A549 (cell line): Measurements from ENCODE around the gene SCYL1. TPM values are rescaled to one million over a fixed set of nuclear protein-coding genes. Genes with fewer than 3 reads are reported as not detected.

ENCODE experiments used
- ATAC-seq, 2 experiments: fragments of 200-7000 bp in 1 of 2; fragments of >200 bp in 1 of 2; cut with Nextera tagmentation in 1 of 2; cut with Tn5 transposase in 1 of 2; 3 replicates each; pipeline versions ENCODE4 v1.8.0 to v1.9.1; 2018 to 2020; ENCODE audit warnings: mild to moderate bottlenecking in 1 of 2, moderate library complexity in 1 of 2
- CTCF ChIA-PET: fragments of 300-600 bp; sonication (Branson Sonifier 250); formaldehyde crosslinking; extraction: SDS; loops from one replicate; lab custom pipeline; 2021; ENCODE audit warnings: antibody characterized with exemption, inconsistent platforms; lab: Yijun Ruan, JAX
- POLR2A ChIA-PET: fragments of 350-600 bp; formaldehyde crosslinking; extraction: SDS; loops from one replicate; lab custom pipeline; 2021; ENCODE audit warnings: antibody characterized with exemption, inconsistent platforms; lab: Yijun Ruan, JAX
- DNase-seq, 2 experiments: peaks; one replicate each; pipeline versions ENCODE4 v3.0.0 to v3.0.0-alpha.2; 2011 to 2016; ENCODE audit warnings: low read depth in 1 of 2, low spot score in 1 of 2
- FAIRE-seq: peaks from 2 replicates; lab custom pipeline; 2011; peaks lifted over from hg19 to GRCh38; lab: Jason Lieb, UNC
- H3K27ac ChIP-seq, 2 experiments: fragments of >200 bp; sonication (Bioruptor Twin); formaldehyde crosslinking; 3 replicates each; pipeline ENCODE4 v1.5.1; 2016 to 2017
- H3K4me1 ChIP-seq: fragments of >200 bp; sonication (Bioruptor Twin); formaldehyde crosslinking; 3 replicates; pipeline ENCODE4 v1.6.1; 2016
- H3K4me2 ChIP-seq: fragments of >200 bp; sonication (Bioruptor Twin); formaldehyde crosslinking; 3 replicates; pipeline ENCODE4 v1.6.1; 2016
- H3K4me3 ChIP-seq: fragments of >200 bp; sonication (Bioruptor Twin); formaldehyde crosslinking; 3 replicates; pipeline ENCODE4 v1.5.1; 2016
- H3K9me3 ChIP-seq: fragments of >200 bp; sonication (Bioruptor Twin); formaldehyde crosslinking; 3 replicates; pipeline ENCODE4 v1.6.1; 2016
- BHLHE40 ChIP-seq: IDR thresholded peaks from 2 replicates; pipeline ENCODE4 v1.6.1; 2012; ENCODE audit warnings: low read depth, low read length, inconsistent platforms
- CBX2 ChIP-seq: fragments of 200-600 bp; sonication (generic); IDR thresholded peaks from 2 replicates; pipeline ENCODE4 v1.6.1; 2016; ENCODE audit warnings: low read depth, mild to moderate bottlenecking, borderline replicate concordance
- ESRRA ChIP-seq: fragments of 150-350 bp; IDR thresholded peaks from 2 replicates; pipeline ENCODE4 v1.6.1; 2014; ENCODE audit warnings: mild to moderate bottlenecking, low read length, borderline replicate concordance
- FOSL2 ChIP-seq, 2 experiments: fragments of 450-650 bp in 1 of 2; fragments of >200 bp in 1 of 2; sonication (Bioruptor Twin) in 1 of 2; formaldehyde crosslinking; IDR thresholded peaks; 2 replicates each; pipeline versions ENCODE4 v1.5.0 to v1.6.1; 2016 to 2020; ENCODE audit warnings: mild to moderate bottlenecking in 1 of 2, moderate library complexity in 1 of 2
- HDAC2 ChIP-seq: fragments of 200-600 bp; sonication (generic); IDR thresholded peaks from 2 replicates; pipeline ENCODE4 v1.6.1; 2016
- JUN ChIP-seq, 2 experiments: fragments of >200 bp; sonication (Bioruptor Twin); formaldehyde crosslinking; IDR thresholded peaks; 2 replicates in 1 of 2; 3 replicates in 1 of 2; pipeline ENCODE4 v1.6.1; 2016 to 2017
- MAZ ChIP-seq: fragments of 150-350 bp; IDR thresholded peaks from 2 replicates; pipeline ENCODE4 v1.6.1; 2014; ENCODE audit warnings: antibody characterized with exemption, low read depth, low read length, borderline replicate concordance
- PHF8 ChIP-seq: fragments of 200-600 bp; sonication (generic); IDR thresholded peaks from 2 replicates; pipeline ENCODE4 v1.6.1; 2016; ENCODE audit warnings: low read depth, mild to moderate bottlenecking, antibody characterized with exemption, moderate library complexity, borderline replicate concordance
- RNF2 ChIP-seq: fragments of 200-600 bp; sonication (generic); IDR thresholded peaks from 2 replicates; pipeline ENCODE4 v1.6.1; 2016; ENCODE audit warnings: low read depth, mild to moderate bottlenecking, antibody characterized with exemption, moderate library complexity, borderline replicate concordance
- WGBS: methylation state at CpG from one replicate; pipeline ENCODE4 v1.1.6; 2017; ENCODE audit errors: missing lambda C conversion rate; 5-methylcytosine and 5-hydroxymethylcytosine counted together
- polyA plus RNA-seq, 4 experiments: library from polyadenylated mRNA; depleted of rRNA in 3 of 4; stranded (reverse); fragments of >200 nt; fragmentation: RNase III in 1 of 4; extraction: RNeasy Plus Mini Kit Qiagen cat#74134 plus additional on column Dnase treatment in 1 of 4; gene quantifications; 2 replicates in 3 of 4; 3 replicates in 1 of 4; pipeline ENCODE4 v1.2.3, GENCODE V29; 2011 to 2017
- TF ChIP-seq, protein P1 (sequence below): IDR thresholded peaks from 2 replicates; pipeline ENCODE4 v1.6.1; 2012; ENCODE audit warnings: low read depth, borderline replicate concordance
- TF ChIP-seq, protein P2 (sequence below): fragments of 450-650 bp; IDR thresholded peaks from 2 replicates; pipeline ENCODE4 v1.6.1; 2014; ENCODE audit warnings: antibody characterized with exemption
- TF ChIP-seq, protein P3 (sequence below): fragments of >200 bp; sonication (Bioruptor Twin); formaldehyde crosslinking; IDR thresholded peaks from 2 replicates; pipeline ENCODE4 v1.6.1; 2016
- TF ChIP-seq, protein P4 (sequence below): fragments of 250-450 bp; sonication (Bioruptor Pico); IDR thresholded peaks from 2 replicates; pipeline ENCODE4 v1.5.0; 2021; ENCODE audit warnings: mild to moderate bottlenecking, moderate library complexity, borderline replicate concordance
- TF ChIP-seq, protein P5 (sequence below): IDR thresholded peaks from 2 replicates; pipeline ENCODE4 v1.6.1; 2012

SCYL1 gene
- polyA plus RNA-seq, 2 of the 4 experiments (the other 2 are of a cell fraction) = 30.8 to 46.8 TPM

DNA sequence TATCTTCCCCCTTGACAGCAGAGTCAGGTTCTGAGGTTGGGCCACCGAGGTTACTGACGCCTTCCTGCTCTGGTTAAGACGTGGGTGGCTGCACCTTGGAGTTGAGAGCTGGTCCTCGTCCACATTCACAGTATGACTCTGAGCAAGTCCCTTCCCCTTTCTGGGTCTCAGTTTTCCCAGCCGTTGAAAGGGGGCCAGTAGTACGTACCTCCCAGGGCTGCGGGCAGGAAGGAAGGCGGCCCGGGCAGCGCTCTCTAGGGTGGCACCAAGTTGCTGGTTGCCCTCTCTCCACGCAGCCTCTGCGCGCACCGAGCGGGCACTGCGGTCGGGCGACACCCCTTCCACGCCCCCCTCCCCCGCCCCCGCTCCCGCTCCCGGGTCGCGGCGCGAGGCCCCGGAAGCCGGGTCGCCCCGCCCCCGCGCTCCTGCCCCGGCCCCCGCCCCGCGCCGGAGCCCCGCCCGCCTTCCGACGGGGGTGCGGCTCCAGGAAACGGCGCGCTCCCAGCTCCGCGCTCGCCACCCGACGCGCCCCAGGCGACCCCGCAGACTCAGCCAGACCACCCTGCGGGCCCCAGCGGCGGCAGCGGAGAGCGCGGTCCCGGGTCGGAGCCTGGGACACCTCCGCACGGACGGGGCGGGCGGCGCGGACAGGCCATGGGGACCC, 50.8 kb downstream of the SCYL1 start, which contains the start of gene EHBP1L1 (continued):
- peak; percentile 24; the same call in 1 of the 2 replicates for TF ChIP-seq PHF8

DNA sequence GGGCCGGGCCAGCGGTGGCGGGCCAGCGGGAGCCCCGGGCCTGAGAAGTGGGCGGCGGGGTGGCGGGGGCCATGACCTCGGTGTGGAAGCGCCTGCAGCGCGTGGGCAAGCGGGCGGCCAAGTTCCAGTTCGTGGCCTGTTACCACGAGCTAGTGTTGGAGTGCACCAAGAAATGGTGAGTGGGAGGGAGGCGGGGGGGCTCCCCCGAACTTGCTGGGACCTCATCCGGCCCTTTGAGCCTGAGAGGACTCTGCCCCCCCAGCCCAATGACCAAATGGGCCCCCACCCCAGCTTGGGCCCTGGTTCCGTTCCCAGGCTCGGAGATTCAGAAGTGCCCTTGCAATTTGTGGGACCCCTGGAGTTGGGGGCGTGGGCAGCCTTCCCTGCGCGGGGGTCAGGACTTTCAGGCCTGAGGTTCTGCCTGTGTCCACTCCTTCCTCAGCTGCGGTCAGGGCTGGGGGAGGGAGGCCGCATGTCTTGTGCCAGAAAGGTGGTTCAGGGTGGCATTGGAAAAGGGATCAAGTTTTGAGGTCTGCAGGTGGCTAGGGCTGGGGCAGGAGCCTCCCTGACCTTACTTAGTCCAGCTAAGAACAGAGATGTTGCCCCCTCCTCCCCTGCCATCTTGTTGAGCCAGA, 51.5 kb downstream of the SCYL1 start:
- Histone ChIP-seq H3K4me2 (peak overlapping the region; percentile 97), H3K27ac (peak overlapping the region; percentile 92 to 98), H3K4me3 (peak overlapping the region; percentile 82), H3K9me3 (no peaks in the 10 kb centered on the region), H3K4me1 (peaks cover 53% of the 10 kb centered on the region)
- CTCF ChIA-PET = interaction anchor here (0.8 to 6.6 kb wide), 6 partner anchors 12 to 35 kb away, joined by 4 to 58 read pairs (median 16); partner anchors contain the start of gene KCNK7
- TF ChIP-seq MAZ (no peak), BHLHE40 (no peak), JUN (IDR thresholded peaks at IDR 0.05) (0 out of 5 replicates have a peak, but pooled peaks of 1 of the 2 experiments have one; percentile 25), RNF2 (no peak), ESRRA (no peak)
- TF ChIP-seq, protein P1, sequence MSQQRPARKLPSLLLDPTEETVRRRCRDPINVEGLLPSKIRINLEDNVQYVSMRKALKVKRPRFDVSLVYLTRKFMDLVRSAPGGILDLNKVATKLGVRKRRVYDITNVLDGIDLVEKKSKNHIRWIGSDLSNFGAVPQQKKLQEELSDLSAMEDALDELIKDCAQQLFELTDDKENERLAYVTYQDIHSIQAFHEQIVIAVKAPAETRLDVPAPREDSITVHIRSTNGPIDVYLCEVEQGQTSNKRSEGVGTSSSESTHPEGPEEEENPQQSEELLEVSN = no peak
- TF ChIP-seq, protein P2, sequence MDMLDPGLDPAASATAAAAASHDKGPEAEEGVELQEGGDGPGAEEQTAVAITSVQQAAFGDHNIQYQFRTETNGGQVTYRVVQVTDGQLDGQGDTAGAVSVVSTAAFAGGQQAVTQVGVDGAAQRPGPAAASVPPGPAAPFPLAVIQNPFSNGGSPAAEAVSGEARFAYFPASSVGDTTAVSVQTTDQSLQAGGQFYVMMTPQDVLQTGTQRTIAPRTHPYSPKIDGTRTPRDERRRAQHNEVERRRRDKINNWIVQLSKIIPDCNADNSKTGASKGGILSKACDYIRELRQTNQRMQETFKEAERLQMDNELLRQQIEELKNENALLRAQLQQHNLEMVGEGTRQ = no peak
- TF ChIP-seq, protein P3, sequence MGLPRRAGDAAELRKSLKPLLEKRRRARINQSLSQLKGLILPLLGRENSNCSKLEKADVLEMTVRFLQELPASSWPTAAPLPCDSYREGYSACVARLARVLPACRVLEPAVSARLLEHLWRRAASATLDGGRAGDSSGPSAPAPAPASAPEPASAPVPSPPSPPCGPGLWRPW = no peak
- TF ChIP-seq, protein P4, sequence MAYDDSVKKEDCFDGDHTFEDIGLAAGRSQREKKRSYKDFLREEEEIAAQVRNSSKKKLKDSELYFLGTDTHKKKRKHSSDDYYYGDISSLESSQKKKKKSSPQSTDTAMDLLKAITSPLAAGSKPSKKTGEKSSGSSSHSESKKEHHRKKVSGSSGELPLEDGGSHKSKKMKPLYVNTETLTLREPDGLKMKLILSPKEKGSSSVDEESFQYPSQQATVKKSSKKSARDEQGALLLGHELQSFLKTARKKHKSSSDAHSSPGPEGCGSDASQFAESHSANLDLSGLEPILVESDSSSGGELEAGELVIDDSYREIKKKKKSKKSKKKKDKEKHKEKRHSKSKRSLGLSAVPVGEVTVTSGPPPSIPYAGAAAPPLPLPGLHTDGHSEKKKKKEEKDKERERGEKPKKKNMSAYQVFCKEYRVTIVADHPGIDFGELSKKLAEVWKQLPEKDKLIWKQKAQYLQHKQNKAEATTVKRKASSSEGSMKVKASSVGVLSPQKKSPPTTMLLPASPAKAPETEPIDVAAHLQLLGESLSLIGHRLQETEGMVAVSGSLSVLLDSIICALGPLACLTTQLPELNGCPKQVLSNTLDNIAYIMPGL (CRISPR knock-in tag) = no peak
- 7% methylated on average over 17 of the region's 26 CpGs for WGBS
- no peak for FAIRE-seq
- POLR2A ChIA-PET = interaction anchor here (1.0 kb wide), 1 partner anchor 10 kb away, joined by 3 read pairs; no protein-coding TSS in a partner anchor
- ATAC-seq = 0 out of 6 replicates have a peak, but pooled peaks of 1 of the 2 experiments have one; percentile 0
- no peak for DNase-seq

DNA sequence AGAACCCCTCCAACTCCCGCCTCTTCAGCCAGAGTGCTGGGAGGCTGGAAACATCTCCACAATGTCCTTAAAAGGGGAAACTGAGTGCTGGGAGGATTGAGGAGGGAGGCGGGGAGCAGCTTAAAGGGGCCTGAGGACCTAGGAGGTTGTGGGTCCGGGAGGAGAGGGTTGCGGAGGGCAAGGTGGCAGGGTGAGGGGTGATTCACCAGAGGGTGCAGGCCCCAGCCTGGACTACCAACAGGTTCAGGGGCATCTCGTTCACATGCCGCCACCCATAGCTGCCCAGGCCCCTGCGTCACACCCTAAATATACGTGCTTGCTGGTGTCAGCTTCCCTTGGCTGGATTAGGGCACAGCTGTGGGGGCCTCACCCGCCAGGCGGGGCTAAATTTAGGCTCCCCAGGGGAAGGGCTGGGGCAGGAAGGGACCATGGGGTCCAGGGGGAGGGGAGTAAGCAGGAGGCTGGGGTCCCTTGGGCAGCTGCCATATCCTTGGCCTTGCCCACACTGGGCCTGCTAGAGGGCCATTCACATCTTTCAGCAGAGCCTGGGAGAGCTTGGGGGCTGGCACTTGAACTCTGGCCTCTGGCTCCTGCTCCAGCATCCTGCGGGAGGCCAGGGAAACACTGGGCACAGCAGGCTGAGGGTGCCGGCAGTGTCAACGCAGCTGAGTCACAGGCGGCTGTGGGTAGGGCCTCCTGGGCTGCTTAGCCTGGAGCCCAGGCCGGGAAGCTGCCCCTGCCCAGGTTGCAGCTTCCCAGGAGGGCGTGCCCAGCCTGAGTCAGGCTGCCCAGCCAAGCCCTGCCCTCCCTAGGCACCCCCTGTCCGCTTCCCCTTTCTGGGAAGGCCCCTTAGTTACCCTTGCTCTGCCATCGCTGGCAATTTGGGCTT, 52.2 kb downstream of the SCYL1 start:
- ChIA-PET CTCF (interaction anchor here (0.8 to 6.6 kb wide), 5 partner anchors 11 to 36 kb away, joined by 4 to 58 read pairs (median 26); partner anchors contain the start of gene KCNK7), POLR2A (interaction anchor here (0.7 kb wide), 2 partner anchors 11 to 38 kb away, joined by 3 to 4 read pairs; partner anchors contain the start of gene PCNX3)
- Histone ChIP-seq H3K27ac (peak overlapping the region; percentile 92 to 98), H3K4me1 (peaks cover 45% of the 10 kb centered on the region), H3K4me2 (peak overlapping the region; percentile 97), H3K9me3 (no peaks in the 10 kb centered on the region), H3K4me3 (peak overlapping the region; percentile 82)
- no peak for TF ChIP-seq HDAC2
- TF ChIP-seq, protein P5, sequence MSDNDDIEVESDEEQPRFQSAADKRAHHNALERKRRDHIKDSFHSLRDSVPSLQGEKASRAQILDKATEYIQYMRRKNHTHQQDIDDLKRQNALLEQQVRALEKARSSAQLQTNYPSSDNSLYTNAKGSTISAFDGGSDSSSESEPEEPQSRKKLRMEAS = peak; percentile 42; the same call in 1 of the 2 replicates
- no peak for TF ChIP-seq CBX2
- no peak for TF ChIP-seq FOSL2 (IDR thresholded peaks at IDR 0.05)
- TF ChIP-seq FOSL2 (CRISPR knock-in tag; IDR thresholded peaks at IDR 0.05) = peak; percentile 71
- FAIRE-seq (no peak), DNase-seq (peak; percentile 81 to 94), ATAC-seq (peak; percentile 54 to 79)
- WGBS = 19% methylated on average over 14 of the region's 18 CpGs
